HG03039 (cell line): ENCODE measurements around the gene CCDC197.

Experiments used
- ATAC-seq: cut with Tn5 transposase; IDR thresholded peaks from one replicate; pipeline ENCODE4 v1.9.1; 2021; ENCODE audit warnings: mild to moderate bottlenecking, moderate library complexity; ENCODE audit not compliant: unreplicated experiment

Gene CCDC197

GRCh38 chr14:93998871-93999403, 1.8 kb downstream of the CCDC197 start:
- no peak for ATAC-seq

GRCh38 chr14:93999573-93999972, 2.5 kb downstream of the CCDC197 start:
- no peak for ATAC-seq

GRCh38 chr14:94000267-94000666, 3.2 kb downstream of the CCDC197 start:
- ATAC-seq = no peak

DNA sequence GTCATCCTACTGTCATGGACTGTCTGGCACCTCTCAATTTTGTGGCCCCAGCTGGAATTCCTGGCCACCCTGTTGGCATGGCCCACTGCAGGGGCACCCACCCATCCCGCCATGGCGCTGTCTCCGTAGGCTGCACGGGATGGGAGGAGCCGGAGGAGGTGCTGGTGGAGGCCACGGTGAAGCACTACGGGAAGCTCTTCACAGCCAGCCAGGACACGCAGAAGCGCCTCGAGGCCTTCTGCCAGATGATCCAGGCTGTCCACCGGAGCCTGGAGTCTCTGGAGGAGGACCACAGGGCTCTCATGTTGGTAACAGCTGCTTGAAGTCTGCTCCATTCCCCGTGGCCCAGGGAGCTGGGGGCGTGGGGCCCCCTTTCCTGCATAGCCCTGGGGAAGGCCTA, 3.9 kb downstream of the CCDC197 start:
- ATAC-seq = no peak

DNA sequence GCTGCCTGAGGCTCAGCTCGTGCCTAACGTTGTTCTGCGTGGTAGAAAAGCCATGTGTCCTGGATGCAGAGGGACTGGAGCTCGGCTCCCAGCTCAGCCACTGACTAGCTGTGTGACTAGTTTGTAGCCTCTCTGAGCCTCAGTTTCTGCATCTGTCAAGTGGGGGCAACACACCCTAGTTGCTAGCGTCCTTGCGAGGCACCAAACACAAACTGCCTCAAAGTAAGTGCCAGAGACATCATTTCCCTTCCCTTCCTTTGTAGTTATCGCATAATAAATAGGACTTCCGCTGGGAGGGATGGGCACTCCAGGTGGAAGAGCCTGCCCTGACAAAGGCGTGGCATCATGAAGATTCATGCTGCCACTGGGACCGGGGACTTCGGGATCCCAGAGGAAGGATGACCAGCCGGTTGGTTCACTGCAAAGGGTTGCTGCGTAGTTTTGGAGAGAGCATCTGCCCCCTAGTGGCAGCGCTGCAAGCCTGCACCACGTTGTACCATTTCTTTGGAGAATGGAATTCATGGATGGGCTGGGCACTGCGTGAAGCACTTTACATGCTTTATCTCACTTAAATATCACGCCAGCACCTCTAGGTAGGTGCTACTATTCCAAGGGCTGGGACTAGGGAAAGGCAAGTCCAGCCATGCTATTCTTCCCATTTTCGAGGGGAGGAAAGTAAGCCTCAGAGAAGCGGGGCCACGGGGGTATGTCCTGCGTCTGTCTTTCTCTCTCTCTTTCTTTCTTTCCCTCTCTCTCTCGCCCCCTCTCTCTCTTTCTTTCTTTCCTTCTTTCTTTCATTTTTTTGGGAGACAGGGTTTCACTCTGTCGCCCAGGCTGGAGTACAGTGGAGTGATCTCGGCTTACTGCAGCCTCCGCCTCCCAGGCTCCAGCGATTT, 4.6 kb downstream of the CCDC197 start:
- ATAC-seq = no peak

DNA sequence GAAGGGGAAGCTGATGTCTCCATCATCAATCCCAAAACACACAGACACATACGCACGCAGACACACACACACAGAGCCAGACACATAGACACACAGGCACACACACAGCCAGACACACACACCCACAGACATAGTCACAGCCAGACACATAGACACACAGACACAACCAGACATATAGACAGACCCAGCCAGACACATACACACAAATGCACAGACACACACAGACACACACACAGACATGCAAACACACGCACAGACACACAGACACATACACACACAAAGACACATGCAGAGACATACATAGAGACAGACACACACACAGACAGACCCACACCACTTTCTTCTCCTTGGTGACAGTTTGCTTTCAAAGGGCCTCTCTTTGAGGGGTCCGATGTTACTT, 6.3 kb downstream of the CCDC197 start:
- ATAC-seq = no peak

DNA sequence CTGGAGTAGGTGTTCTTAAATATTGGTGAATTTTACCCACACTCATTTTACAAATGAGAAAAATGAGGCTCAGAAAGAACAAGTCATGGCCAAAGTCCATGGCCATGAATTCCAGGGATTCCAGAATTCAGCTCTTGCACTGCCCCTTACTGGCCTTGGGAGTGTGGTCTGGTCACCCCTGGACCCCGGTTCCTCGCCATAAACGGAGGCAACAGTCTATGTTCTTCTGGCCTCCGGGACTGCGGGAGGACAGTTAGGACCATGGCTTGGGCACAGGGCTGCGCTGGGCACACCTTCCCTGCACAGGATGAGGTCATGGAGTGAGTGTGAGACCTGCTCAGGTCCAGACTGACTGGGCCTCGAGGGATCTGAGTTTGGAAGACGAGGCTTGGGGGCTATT, 6.9 kb downstream of the CCDC197 start:
- no peak for ATAC-seq

GRCh38 chr14:94005324-94006073, 8.4 kb downstream of the CCDC197 start:
- ATAC-seq = no peak

DNA sequence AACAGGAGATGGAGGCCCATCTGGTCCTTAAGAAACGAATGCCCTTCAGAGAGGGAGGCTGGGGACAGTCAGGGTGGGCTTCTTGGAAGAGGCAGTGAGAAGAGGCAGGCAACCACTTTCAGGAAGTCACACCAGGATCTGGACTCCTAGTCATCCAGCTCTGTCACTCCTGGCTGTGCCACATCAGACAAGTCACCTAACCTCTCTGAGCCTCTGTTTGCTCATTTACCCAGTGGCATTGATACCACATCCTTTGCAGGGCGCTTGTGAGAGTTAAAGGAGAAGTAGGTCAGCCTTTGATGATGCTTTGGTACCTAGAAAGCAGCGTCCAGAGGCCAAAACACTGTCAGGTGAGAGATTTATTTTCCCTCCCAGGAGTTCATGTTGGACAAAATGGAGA, 11.1 kb downstream of the CCDC197 start:
- ATAC-seq = no peak

DNA sequence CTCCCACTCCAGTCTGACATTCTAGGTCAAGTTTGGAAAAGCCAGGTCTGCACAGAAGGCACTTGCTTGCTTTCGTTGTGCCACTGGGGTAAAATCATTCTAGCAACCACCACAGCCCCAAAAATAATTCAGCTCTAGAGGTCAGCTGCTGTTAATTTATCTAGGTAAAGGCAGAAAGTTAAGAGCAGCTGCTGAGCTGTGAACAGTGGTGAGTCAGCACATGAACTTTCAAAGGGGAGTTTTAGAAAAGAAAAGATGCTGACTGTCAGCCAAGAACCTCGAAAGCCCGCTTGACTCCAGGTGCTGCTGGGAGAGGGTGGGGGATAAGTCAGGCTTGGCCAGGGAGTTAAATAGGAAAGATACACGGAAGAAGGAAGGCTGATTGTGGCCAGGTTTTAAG, 12.7 kb downstream of the CCDC197 start:
- ATAC-seq = no peak

GRCh38 chr14:94010625-94011024, 13.5 kb downstream of the CCDC197 start:
- no peak for ATAC-seq

DNA sequence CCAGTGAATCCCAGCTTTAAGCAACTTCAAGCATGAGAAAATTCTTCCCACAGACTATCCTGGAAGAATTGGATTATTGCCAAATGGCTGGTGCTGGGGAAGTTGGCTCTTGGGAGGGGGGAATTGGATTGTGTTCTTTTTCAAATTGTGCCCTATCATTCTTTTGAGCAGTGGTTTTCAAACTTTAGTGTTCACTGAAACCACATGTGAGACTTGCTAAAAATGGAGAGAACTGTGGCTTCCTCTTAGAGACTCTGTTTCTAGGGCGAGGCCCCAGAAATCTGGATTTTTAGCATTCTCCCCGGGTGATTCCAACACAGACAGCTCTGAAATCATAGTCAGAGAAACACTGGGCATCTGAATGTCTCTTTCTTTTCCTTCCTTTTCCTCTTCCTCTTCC, 14.7 kb downstream of the CCDC197 start:
- ATAC-seq = no peak

DNA sequence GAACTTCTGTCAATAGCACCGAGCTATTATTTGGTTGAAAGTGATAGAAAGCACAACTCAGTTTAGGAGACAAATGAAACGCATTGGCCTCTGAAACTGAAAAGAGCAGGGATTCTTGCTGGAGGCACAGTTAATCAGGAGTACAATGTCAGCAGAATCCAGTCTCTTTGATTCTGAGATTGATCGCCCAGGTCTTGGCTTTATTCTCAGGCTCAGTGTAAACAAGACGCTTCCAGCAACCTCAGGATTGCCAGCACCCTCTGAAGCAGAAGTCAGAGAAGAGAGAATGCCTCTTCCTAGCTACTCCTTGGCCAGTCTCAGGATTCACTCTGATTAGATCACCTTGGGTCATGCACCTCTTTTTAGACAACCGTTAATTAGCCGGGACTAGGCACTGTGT, 17.3 kb downstream of the CCDC197 start:
- ATAC-seq = no peak

DNA sequence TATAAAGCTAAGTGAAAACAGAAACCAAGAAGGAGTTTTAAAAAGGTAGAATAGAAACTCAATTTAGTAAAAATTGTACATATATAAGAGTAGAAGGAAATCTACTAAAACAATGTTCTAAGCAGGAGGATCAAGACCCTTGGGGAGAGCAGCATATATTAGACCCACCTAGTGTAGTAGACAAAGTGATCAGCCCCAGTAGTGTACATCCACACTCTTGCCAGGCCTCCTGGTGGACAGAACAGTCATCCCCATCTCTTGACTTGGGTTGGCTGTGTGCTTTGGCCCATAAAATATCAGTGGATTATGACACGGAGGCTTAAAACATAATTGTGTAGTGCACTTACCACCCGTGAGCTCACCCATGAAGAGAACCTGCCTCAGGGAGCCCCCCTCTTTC, 18.1 kb downstream of the CCDC197 start:
- ATAC-seq = no peak

- ATAC-seq = no peak
Measured at GRCh38 chr14:94016446-94016976, 19.4 kb downstream of the CCDC197 start.

- ATAC-seq = no peak
Measured at GRCh38 chr14:94018308-94018707, 21.2 kb downstream of the CCDC197 start.

DNA sequence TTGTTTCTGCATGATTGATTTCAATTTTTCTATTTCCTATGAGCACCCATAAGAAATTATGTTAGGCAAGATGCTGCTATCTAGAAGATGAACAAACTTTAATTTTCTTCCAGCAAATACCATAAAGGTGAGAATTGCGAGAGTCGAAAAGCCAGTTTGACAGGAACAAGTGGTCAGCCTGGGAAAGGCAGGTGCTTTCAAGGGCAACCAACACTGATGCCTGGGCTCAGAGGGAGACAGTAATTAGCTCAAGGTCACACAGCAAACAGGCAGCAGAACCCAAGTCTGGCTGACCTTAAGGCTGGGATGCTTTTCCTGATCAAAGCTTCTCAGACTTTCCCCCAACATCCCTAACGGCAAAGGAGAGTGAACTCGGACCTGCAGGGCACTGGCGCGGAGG, 22.2 kb downstream of the CCDC197 start:
- no peak for ATAC-seq

DNA sequence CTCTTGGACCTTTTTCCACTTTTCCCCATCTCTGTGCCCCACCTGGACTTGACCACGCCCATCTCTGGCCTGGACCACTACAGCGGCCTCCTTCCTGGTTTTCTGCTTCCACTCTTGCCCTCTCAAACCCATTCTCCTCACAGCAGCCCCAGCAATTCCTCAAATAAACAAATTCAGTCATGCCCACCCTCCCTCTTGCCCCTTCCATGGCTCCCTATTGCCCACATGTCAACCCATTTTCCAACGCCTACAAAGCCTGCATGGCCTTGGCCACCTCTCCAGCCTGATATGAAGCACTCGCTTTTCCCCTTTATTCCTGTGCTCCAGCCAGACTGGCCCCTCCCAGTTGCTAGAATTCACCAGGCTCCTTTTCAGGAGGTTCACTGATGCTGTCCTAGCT, 23.2 kb downstream of the CCDC197 start:
- no peak for ATAC-seq

- ATAC-seq = no peak
Measured at GRCh38 chr14:94021001-94021400, 23.9 kb downstream of the CCDC197 start.

DNA sequence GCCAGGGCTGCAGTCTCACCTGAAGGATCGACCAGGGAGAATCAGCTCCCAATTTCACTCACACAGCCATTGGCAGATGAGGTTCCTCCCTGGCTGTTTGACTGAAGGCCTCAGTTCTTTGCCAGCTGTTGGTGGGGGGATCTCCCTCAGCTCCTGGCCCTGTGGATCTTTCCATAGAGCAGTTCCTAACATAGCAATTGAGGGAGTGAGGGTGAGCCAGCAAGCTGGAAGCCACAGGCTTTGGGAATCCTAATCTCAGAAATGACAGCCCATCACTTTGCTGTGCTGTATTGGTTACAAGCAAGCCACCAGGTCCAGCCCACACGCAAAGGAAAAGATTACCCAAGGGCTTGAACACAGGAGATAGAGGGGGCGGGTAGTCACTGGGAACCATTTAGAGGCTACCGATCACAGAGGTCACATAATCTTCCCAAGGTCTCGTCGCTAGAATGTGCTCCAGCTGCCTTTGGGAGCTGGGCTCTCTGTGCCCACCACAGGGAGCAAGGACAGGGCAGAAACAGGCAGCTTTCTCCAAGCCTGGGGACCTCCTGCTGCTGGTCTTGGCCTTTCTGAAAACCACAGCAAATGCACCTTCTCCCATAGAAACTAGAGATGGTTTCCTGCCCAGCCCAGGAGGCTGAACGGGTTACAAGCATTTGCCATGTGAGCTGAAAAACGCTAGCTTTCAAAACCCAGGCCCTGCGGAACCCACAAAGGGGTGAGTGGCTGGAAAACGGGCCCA, 24.5 kb downstream of the CCDC197 start:
- no peak for ATAC-seq
